ENCODE results near the gene MTG1.

GRCh38 chr10:133453516-133454203 is 59.7 kb downstream of the MTG1 start, which contains the start of gene SCART1:
- TF ChIP-seq POLR2A (IDR thresholded peaks at IDR 0.05; ENCODE audit: low read depth, low read length), result no peak
- TF ChIP-seq TAF1 (IDR thresholded peaks at IDR 0.05; ENCODE audit: borderline replicate concordance, low read depth, low read length), result no peak
- TF ChIP-seq POLR2AphosphoS5 (IDR thresholded peaks at IDR 0.05; ENCODE audit: low read depth, low read length), result no peak

Data from GM12892 (cell line).